ENCODE data around the gene ZNF503.

The ZNF503 gene

GRCh38 chr10:75357500-75357899 is 44.1 kb downstream of the ZNF503 start:
- no peaks in the 10 kb centered on the region for H3K36me3 ChIP-seq (ENCODE audit: control insufficient read depth, insufficient read depth, low read length, severe bottlenecking)
- no peak for DNase-seq (ENCODE audit: low read depth)
- H3K4me1 ChIP-seq (ENCODE audit: control insufficient read depth, insufficient read depth, low read length): peaks cover 15% of the 10 kb centered on the region
- no peak overlapping the region for H3K9ac ChIP-seq (ENCODE audit: low read length)
- no peaks in the 10 kb centered on the region for H3K27me3 ChIP-seq (replicated peaks; ENCODE audit: control insufficient read depth, insufficient read depth, low read length)
- H3K4me3 ChIP-seq (ENCODE audit: low read length): no peak overlapping the region
- peaks cover 8% of the 10 kb centered on the region for H3K9me3 ChIP-seq (ENCODE audit: control insufficient read depth, low read length)

- no peak for DNase-seq (ENCODE audit: low read depth)
- Histone ChIP-seq H3K4me3 (ENCODE audit: low read length) (no peak overlapping the region), H3K27me3 (replicated peaks; ENCODE audit: control insufficient read depth, insufficient read depth, low read length) (no peaks in the 10 kb centered on the region)
Observed at GRCh38 chr10:75356484-75356883, 45.1 kb downstream of the ZNF503 start.

GRCh38 chr10:75355706-75356105 is 45.9 kb downstream of the ZNF503 start:
- Histone ChIP-seq H3K9ac (ENCODE audit: low read length) (no peak overlapping the region), H3K9me3 (ENCODE audit: control insufficient read depth, low read length) (peaks cover 8% of the 10 kb centered on the region), H3K27me3 (replicated peaks; ENCODE audit: control insufficient read depth, insufficient read depth, low read length) (no peaks in the 10 kb centered on the region), H3K36me3 (ENCODE audit: control insufficient read depth, insufficient read depth, low read length, severe bottlenecking) (no peaks in the 10 kb centered on the region), H3K4me1 (ENCODE audit: control insufficient read depth, insufficient read depth, low read length) (peaks cover 15% of the 10 kb centered on the region), H3K4me3 (ENCODE audit: low read length) (no peak overlapping the region)
- DNase-seq (ENCODE audit: low read depth): no peak

More at GRCh38 chr10:75356484-75356883, 45.1 kb downstream of the ZNF503 start:
- Histone ChIP-seq H3K9me3 (ENCODE audit: control insufficient read depth, low read length) (peaks cover 8% of the 10 kb centered on the region), H3K4me1 (ENCODE audit: control insufficient read depth, insufficient read depth, low read length) (peaks cover 15% of the 10 kb centered on the region), H3K9ac (ENCODE audit: low read length) (no peak overlapping the region), H3K36me3 (ENCODE audit: control insufficient read depth, insufficient read depth, low read length, severe bottlenecking) (no peaks in the 10 kb centered on the region)

- DNase-seq (ENCODE audit: low read depth): no peak
- Histone ChIP-seq H3K9ac (ENCODE audit: low read length) (no peak overlapping the region), H3K9me3 (ENCODE audit: control insufficient read depth, low read length) (peaks cover 8% of the 10 kb centered on the region), H3K36me3 (ENCODE audit: control insufficient read depth, insufficient read depth, low read length, severe bottlenecking) (no peaks in the 10 kb centered on the region), H3K4me3 (ENCODE audit: low read length) (no peak overlapping the region), H3K4me1 (ENCODE audit: control insufficient read depth, insufficient read depth, low read length) (no peaks in the 10 kb centered on the region), H3K27me3 (replicated peaks; ENCODE audit: control insufficient read depth, insufficient read depth, low read length) (no peaks in the 10 kb centered on the region)
Observed at GRCh38 chr10:75353183-75353582, 48.4 kb downstream of the ZNF503 start.

- H3K27me3 ChIP-seq (replicated peaks; ENCODE audit: control insufficient read depth, insufficient read depth, low read length): no peaks in the 10 kb centered on the region
Observed at GRCh38 chr10:75352650-75353049, 48.9 kb downstream of the ZNF503 start.

GRCh38 chr10:75351637-75352036 is 49.9 kb downstream of the ZNF503 start:
- H3K27me3 ChIP-seq (replicated peaks; ENCODE audit: control insufficient read depth, insufficient read depth, low read length): no peaks in the 10 kb centered on the region
- no peaks in the 10 kb centered on the region for H3K36me3 ChIP-seq (ENCODE audit: control insufficient read depth, insufficient read depth, low read length, severe bottlenecking)
- DNase-seq (ENCODE audit: low read depth): no peak
- no peak overlapping the region for H3K9ac ChIP-seq (ENCODE audit: low read length)
- no peaks in the 10 kb centered on the region for H3K4me1 ChIP-seq (ENCODE audit: control insufficient read depth, insufficient read depth, low read length)
- H3K4me3 ChIP-seq (ENCODE audit: low read length): no peak overlapping the region
- H3K9me3 ChIP-seq (ENCODE audit: control insufficient read depth, low read length): peaks cover 8% of the 10 kb centered on the region

More at GRCh38 chr10:75352650-75353049, 48.9 kb downstream of the ZNF503 start:
- H3K9ac ChIP-seq (ENCODE audit: low read length): no peak overlapping the region
- peak; percentile 4 for DNase-seq (ENCODE audit: low read depth)
- H3K9me3 ChIP-seq (ENCODE audit: control insufficient read depth, low read length): peaks cover 8% of the 10 kb centered on the region
- H3K36me3 ChIP-seq (ENCODE audit: control insufficient read depth, insufficient read depth, low read length, severe bottlenecking): no peaks in the 10 kb centered on the region
- H3K4me1 ChIP-seq (ENCODE audit: control insufficient read depth, insufficient read depth, low read length): no peaks in the 10 kb centered on the region
- no peak overlapping the region for H3K4me3 ChIP-seq (ENCODE audit: low read length)

- DNase-seq (ENCODE audit: low read depth): peak; percentile 23
- H3K9ac ChIP-seq (ENCODE audit: low read length): no peak overlapping the region
- H3K27me3 ChIP-seq (replicated peaks; ENCODE audit: control insufficient read depth, insufficient read depth, low read length): no peaks in the 10 kb centered on the region
- no peaks in the 10 kb centered on the region for H3K4me1 ChIP-seq (ENCODE audit: control insufficient read depth, insufficient read depth, low read length)
- H3K4me3 ChIP-seq (ENCODE audit: low read length): no peak overlapping the region
- H3K9me3 ChIP-seq (ENCODE audit: control insufficient read depth, low read length): peaks cover 5% of the 10 kb centered on the region
- no peaks in the 10 kb centered on the region for H3K36me3 ChIP-seq (ENCODE audit: control insufficient read depth, insufficient read depth, low read length, severe bottlenecking)
Observed at GRCh38 chr10:75350791-75351190, 50.8 kb downstream of the ZNF503 start.
